Trophoblast cell (in vitro differentiated cells and primary cell): ENCODE measurements around the gene DNASE1L2.
"Not testable (repeated sequence)": the region's sequence is repeated elsewhere in the genome, so short reads cannot be mapped to it uniquely, and the experiment has no call there.

Experiments
- DNase-seq, 2 donors: peaks; one replicate each; pipeline ENCODE4 v3.0.0-alpha.2; 2016
- H2AFZ ChIP-seq: 2 replicates; pipeline ENCODE4 v1.6.1; 2013; ENCODE audit warnings: low read length, moderate library complexity, mild to moderate bottlenecking; ENCODE audit not compliant: insufficient read depth, poor library complexity
- H2AK5ac ChIP-seq: 2 replicates; pipeline ENCODE4 v1.6.1; 2013; ENCODE audit warnings: mild to moderate bottlenecking, low read length
- H2BK120ac ChIP-seq: 2 replicates; pipeline ENCODE4 v1.6.1; 2013; ENCODE audit warnings: low read length, mild to moderate bottlenecking, moderate library complexity; ENCODE audit not compliant: insufficient read depth, poor library complexity
- H2BK12ac ChIP-seq: 2 replicates; pipeline ENCODE4 v1.6.1; 2013; ENCODE audit warnings: mild to moderate bottlenecking, low read length, moderate library complexity
- H2BK5ac ChIP-seq: 2 replicates; pipeline ENCODE4 v1.6.1; 2013; ENCODE audit warnings: low read length, low read depth, moderate library complexity, mild to moderate bottlenecking; ENCODE audit not compliant: poor library complexity
- H3K14ac ChIP-seq: 2 replicates; pipeline ENCODE4 v1.6.1; 2013; ENCODE audit warnings: mild to moderate bottlenecking, low read length
- H3K18ac ChIP-seq: 2 replicates; pipeline ENCODE4 v1.6.1; 2013; ENCODE audit warnings: mild to moderate bottlenecking, low read length
- H3K23ac ChIP-seq: 2 replicates; pipeline ENCODE4 v1.6.1; 2013; ENCODE audit warnings: low read length
- H3K27ac ChIP-seq: 2 replicates; pipeline ENCODE4 v1.5.1; 2013; ENCODE audit warnings: low read depth, mild to moderate bottlenecking, inconsistent platforms, low read length, moderate library complexity
- H3K27me3 ChIP-seq: 2 replicates; pipeline ENCODE4 v1.6.1; 2013; ENCODE audit warnings: inconsistent platforms, mild to moderate bottlenecking, low read length, moderate library complexity; ENCODE audit not compliant: insufficient read depth
- H3K36me3 ChIP-seq, 2 experiments: 1 replicate in 1 of 2; 2 replicates in 1 of 2; pipeline ENCODE4 v1.6.1; 2013; ENCODE audit warnings: low read length in 2 of 2, mild to moderate bottlenecking in 2 of 2, moderate library complexity in 1 of 2; ENCODE audit not compliant: insufficient read depth in 2 of 2, control insufficient read depth in 1 of 2
- H3K4ac ChIP-seq: 2 replicates; pipeline ENCODE4 v1.6.1; 2013; ENCODE audit warnings: low read depth, mild to moderate bottlenecking, low read length, moderate library complexity
- H3K4me1 ChIP-seq, 2 experiments: 1 replicate in 1 of 2; 2 replicates in 1 of 2; pipeline ENCODE4 v1.6.1; 2013; ENCODE audit warnings: low read length in 2 of 2, mild to moderate bottlenecking in 2 of 2, moderate library complexity in 1 of 2; ENCODE audit not compliant: insufficient read depth in 2 of 2, control insufficient read depth in 1 of 2
- H3K4me2 ChIP-seq: 2 replicates; pipeline ENCODE4 v1.6.1; 2013; ENCODE audit warnings: inconsistent platforms, mild to moderate bottlenecking, low read length, moderate library complexity
- H3K4me3 ChIP-seq: 2 replicates; pipeline ENCODE4 v1.5.1; 2013; ENCODE audit warnings: mild to moderate bottlenecking, low read depth, low read length, inconsistent platforms
- H3K79me1 ChIP-seq: one replicate; pipeline ENCODE4 v1.6.1; 2013; ENCODE audit warnings: low read length
- H3K79me2 ChIP-seq: 2 replicates; pipeline ENCODE4 v1.6.1; 2013; ENCODE audit warnings: low read length, mild to moderate bottlenecking; ENCODE audit not compliant: control insufficient read depth, insufficient read depth, poor library complexity
- H3K9ac ChIP-seq: 2 replicates; pipeline ENCODE4 v1.6.1; 2013; ENCODE audit warnings: mild to moderate bottlenecking, low read length
- H3K9me3 ChIP-seq: 2 replicates; pipeline ENCODE4 v1.6.1; 2013; ENCODE audit warnings: low read depth, mild to moderate bottlenecking, control low read depth, inconsistent platforms, low read length; ENCODE audit not compliant: insufficient read depth
- H4K12ac ChIP-seq: 2 replicates; pipeline ENCODE4 v1.6.1; 2013; ENCODE audit warnings: low read depth, mild to moderate bottlenecking, low read length, moderate library complexity
- H4K8ac ChIP-seq: 2 replicates; pipeline ENCODE4 v1.6.1; 2013; ENCODE audit warnings: low read depth, mild to moderate bottlenecking, low read length, moderate library complexity
- H4K91ac ChIP-seq: one replicate; pipeline ENCODE4 v1.6.1; 2013; ENCODE audit warnings: low read depth, mild to moderate bottlenecking, low read length, moderate library complexity
- WGBS: extraction: QIAGEN DNeasy Blood & Tissue Kit; methylation state at CpG from one replicate; pipeline ENCODE4 v1.1.7; 2013; ENCODE audit warnings: missing lambda C conversion rate; ENCODE audit not compliant: insufficient read length, insufficient coverage; ENCODE audit errors: extremely low coverage; 5-methylcytosine and 5-hydroxymethylcytosine counted together

The DNASE1L2 gene

DNA sequence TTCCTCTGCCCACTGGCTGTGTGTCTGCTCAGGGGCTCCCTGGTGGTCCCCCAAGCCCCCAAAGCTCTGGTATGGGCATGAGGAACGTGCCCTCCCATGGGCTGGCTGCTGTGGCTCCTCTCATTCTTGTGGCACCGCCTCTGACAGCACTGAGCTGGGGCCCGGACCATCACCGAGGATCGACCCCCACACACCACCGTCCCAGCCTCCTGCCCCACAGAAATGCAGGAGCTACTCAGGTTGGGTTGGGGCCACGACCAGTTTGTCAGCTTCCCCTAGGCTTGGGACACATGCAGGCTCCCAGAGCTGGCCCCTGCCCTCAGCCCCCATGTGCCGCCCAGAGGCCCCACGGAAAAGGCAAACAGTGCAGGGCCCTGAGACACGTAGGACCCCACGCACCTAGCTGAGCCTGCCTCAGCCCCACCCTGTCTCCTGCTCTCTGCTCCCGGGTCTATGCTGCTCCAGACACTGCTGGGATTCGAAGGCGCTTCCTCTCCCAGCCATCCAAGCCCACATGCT, 36.6 kb upstream of the DNASE1L2 start:
- no CpG with 5 or more reads among the region's 14 CpGs for WGBS

DNA sequence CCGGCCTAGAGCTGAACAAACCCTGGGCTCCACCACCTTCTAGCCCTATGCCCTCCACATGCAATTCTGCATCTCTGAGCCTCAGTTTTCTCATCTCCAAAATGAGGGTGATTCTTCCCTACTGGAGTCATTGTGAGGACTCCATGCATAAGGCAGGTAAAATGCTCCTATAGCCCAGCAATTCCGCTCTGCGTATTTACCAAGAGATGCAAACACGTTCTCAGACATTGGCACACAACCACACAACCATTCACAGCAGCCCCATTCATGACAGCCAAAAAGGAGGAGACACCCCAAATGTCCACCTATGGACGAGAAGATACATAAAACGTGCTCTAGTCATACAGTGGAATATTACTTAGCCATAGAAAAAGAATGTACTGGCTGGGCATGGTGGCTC, 35.9 kb upstream of the DNASE1L2 start:
- peaks cover 3% of the 10 kb centered on the region in 2 experiments for H3K4me1 ChIP-seq
- peaks cover 2% of the 10 kb centered on the region for H3K79me2 ChIP-seq
- H3K23ac ChIP-seq: no peak overlapping the region
- H2BK5ac ChIP-seq: no peak overlapping the region
- H3K4ac ChIP-seq: no peak overlapping the region
- H3K27me3 ChIP-seq: peaks cover 27% of the 10 kb centered on the region
- no peak overlapping the region for H2BK120ac ChIP-seq
- no peak overlapping the region for H2BK12ac ChIP-seq
- no peak overlapping the region for H3K14ac ChIP-seq
- no CpG with 5 or more reads among the region's 6 CpGs for WGBS
- H3K27ac ChIP-seq: no peak overlapping the region
- H3K4me3 ChIP-seq: no peak overlapping the region
- no peaks in the 10 kb centered on the region for H3K36me3 ChIP-seq
- no peak overlapping the region for H3K9ac ChIP-seq
- H2AK5ac ChIP-seq: no peak overlapping the region
- no peak overlapping the region for H4K12ac ChIP-seq
- no peak overlapping the region for H2AFZ ChIP-seq
- H4K91ac ChIP-seq: no peak overlapping the region
- no peak overlapping the region for H3K4me2 ChIP-seq
- DNase-seq: no peak
- peaks cover 3% of the 10 kb centered on the region for H3K9me3 ChIP-seq
- no peak overlapping the region for H4K8ac ChIP-seq
- H3K79me1 ChIP-seq: peaks cover 5% of the 10 kb centered on the region
- no peak overlapping the region for H3K18ac ChIP-seq

More for the DNA sequence above, 36.6 kb upstream of the DNASE1L2 start:
- Histone ChIP-seq H3K4me3 (no peak overlapping the region), H3K27me3 (peaks cover 30% of the 10 kb centered on the region), H2BK12ac (no peak overlapping the region), H3K4me1 (peaks cover 1% of the 10 kb centered on the region in 2 experiments), H4K8ac (no peak overlapping the region), H3K14ac (no peak overlapping the region), H3K4ac (no peak overlapping the region), H4K12ac (no peak overlapping the region), H3K18ac (no peak overlapping the region), H3K9me3 (peaks cover 3% of the 10 kb centered on the region), H2BK120ac (no peak overlapping the region), H2AFZ (no peak overlapping the region), H3K4me2 (no peak overlapping the region), H3K23ac (no peak overlapping the region), H3K9ac (no peak overlapping the region), H2AK5ac (no peak overlapping the region), H2BK5ac (no peak overlapping the region), H3K79me1 (peaks cover under 1% of the 10 kb centered on the region), H3K27ac (no peak overlapping the region), H4K91ac (no peak overlapping the region), H3K36me3 (no peaks in the 10 kb centered on the region), H3K79me2 (no peaks in the 10 kb centered on the region)
- DNase-seq: no peak

DNA sequence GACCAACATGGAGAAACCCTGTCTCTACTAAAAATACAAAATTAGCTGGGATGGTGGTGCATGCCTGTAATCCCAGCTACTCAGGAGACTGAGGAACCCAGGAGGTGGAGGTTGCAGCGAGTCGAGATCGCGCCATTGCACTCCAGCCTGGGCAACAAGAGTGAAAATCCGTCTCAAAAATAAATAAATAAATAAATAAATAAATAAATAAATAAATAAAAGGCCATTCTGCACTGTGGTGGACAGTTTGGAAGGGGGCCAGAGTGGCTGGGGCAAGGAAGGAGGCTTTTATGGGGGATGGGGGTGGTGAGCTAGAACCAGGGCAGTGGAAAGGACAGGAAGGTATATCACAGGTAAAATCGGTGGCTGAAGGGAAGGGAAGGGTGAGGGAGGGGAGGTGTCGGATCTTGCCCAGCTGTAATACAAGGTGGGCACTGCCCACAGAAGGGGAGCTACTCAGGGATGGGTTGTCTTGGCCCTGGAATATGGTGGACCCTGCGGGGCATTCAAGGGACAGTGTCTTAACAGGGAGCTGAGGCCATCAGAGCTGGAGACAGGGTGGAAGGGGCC, 33.0 kb upstream of the DNASE1L2 start:
- H3K4me2 ChIP-seq, H3K27me3 ChIP-seq, H3K23ac ChIP-seq, H2BK120ac ChIP-seq, H3K9ac ChIP-seq, H3K79me2 ChIP-seq, H4K91ac ChIP-seq, H2AK5ac ChIP-seq, H2AFZ ChIP-seq, H3K4ac ChIP-seq, H3K14ac ChIP-seq, H3K27ac ChIP-seq, H3K4me1 ChIP-seq, H3K4me3 ChIP-seq, H4K12ac ChIP-seq, H3K9me3 ChIP-seq, H3K18ac ChIP-seq, H2BK5ac ChIP-seq, H4K8ac ChIP-seq, DNase-seq, H2BK12ac ChIP-seq: not testable (repeated sequence)
- peaks cover 15 to 17% of the 10 kb centered on the region in 2 experiments for H3K36me3 ChIP-seq
- H3K79me1 ChIP-seq: peaks cover 13% of the 10 kb centered on the region
- no CpG with 5 or more reads among the region's 8 CpGs for WGBS

DNA sequence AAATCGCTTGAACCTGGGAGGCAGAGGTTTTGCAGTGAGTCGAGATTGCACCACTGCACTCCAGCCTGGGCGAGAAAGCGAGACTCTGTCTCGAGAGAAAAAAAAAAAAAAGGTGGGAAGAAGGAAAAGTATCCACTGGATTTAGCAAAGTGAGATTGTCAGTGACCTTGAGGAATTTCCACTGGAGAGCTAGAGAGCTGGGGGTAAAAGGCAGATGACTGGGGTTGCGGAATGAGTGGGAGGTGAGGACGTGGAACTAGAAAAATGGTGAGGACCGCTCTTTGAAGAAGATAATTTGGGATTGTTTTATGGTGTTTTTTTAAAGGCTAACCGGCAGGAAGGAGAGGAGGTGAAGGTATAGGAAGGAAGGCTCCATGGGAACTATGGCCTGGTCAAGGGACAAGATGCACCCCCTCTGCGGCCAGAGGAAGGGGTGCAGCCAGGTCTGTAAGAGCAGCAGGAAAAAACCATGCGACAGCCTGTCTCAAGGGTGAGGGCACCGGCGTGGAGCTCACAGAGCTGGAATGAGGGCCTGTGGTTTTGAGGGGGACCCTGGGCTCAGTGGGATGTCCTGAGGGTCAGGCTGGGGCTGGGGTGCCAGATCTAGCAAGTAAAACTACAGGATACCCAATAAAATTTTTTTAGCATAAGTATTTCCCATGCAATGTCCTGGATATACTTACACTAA, 31.7 kb upstream of the DNASE1L2 start:
- peaks cover 28 to 30% of the 10 kb centered on the region in 2 experiments for H3K36me3 ChIP-seq
- no peak overlapping the region for H2BK120ac ChIP-seq
- peak overlapping the region; percentile 16 for H3K14ac ChIP-seq
- DNase-seq: no peak
- H3K4ac ChIP-seq: no peak overlapping the region
- peak overlapping the region; percentile 91 for H4K12ac ChIP-seq
- H4K8ac ChIP-seq: peak overlapping the region; percentile 94
- peak overlapping the region; percentile 85 for H3K4me2 ChIP-seq
- no peaks in the 10 kb centered on the region for H3K9me3 ChIP-seq
- H3K23ac ChIP-seq: no peak overlapping the region
- H2AK5ac ChIP-seq: no peak overlapping the region
- no peak overlapping the region for H3K27ac ChIP-seq
- no peak overlapping the region for H2BK12ac ChIP-seq
- H3K18ac ChIP-seq: peak overlapping the region; percentile 55
- H4K91ac ChIP-seq: peak overlapping the region; percentile 30
- peaks cover 3% of the 10 kb centered on the region for H3K27me3 ChIP-seq
- H3K79me2 ChIP-seq: peaks cover 8% of the 10 kb centered on the region
- no peak overlapping the region for H3K9ac ChIP-seq
- H2BK5ac ChIP-seq: no peak overlapping the region
- H3K79me1 ChIP-seq: peaks cover 13% of the 10 kb centered on the region
- 100% methylated on average over 3 of the region's 13 CpGs for WGBS
- H2AFZ ChIP-seq: peak overlapping the region; percentile 83
- peaks cover 8 to 9% of the 10 kb centered on the region in 2 experiments for H3K4me1 ChIP-seq
- H3K4me3 ChIP-seq: no peak overlapping the region
